Gastrocnemius medialis (tissue), 4 donors: ENCODE measurements around the gene BASP1. TPM values are rescaled to one million over a fixed set of nuclear protein-coding genes. Genes with fewer than 3 reads are reported as not detected.
"Not testable (repeated sequence)": the region's sequence is repeated elsewhere in the genome, so short reads cannot be mapped to it uniquely, and the experiment has no call there.

ENCODE experiments used
- ATAC-seq, 2 donors: fragments of 150-250 bp; one replicate each; pipeline ENCODE4 v1.9.1; 2016
- DNase-seq, 2 donors: peaks; one replicate each; pipeline ENCODE4 v3.0.0-alpha.2; 2019
- H3K27ac ChIP-seq, 4 donors: fragments of 200-600 bp; sonication (generic); 1 replicate in 1 of 4; 2 replicates in 3 of 4; pipeline ENCODE4 v1.5.1; 2016 to 2018; ENCODE audit warnings: mild to moderate bottlenecking in 2 of 4, moderate library complexity in 1 of 4
- H3K27me3 ChIP-seq, 3 donors: fragments of 200-600 bp; sonication (generic) in 2 of 3; 1 replicate in 1 of 3; 2 replicates in 2 of 3; pipeline versions ENCODE4 v1.5.1 to v1.6.0; 2016 to 2019; ENCODE audit warnings: mild to moderate bottlenecking in 1 of 3, moderate library complexity in 1 of 3
- H3K36me3 ChIP-seq, 2 donors: fragments of 200-600 bp; sonication (generic) in 1 of 2; one replicate each; pipeline ENCODE4 v1.5.1; 2017 to 2018
- H3K4me1 ChIP-seq, 2 donors: fragments of 200-600 bp; sonication (generic) in 1 of 2; one replicate each; pipeline ENCODE4 v1.5.1; 2016 to 2017; ENCODE audit warnings: mild to moderate bottlenecking in 2 of 2
- H3K4me3 ChIP-seq, 4 donors: fragments of 200-600 bp; sonication (generic) in 3 of 4; 1 replicate in 1 of 4; 2 replicates in 3 of 4; pipeline ENCODE4 v1.5.1; 2016 to 2019; ENCODE audit warnings: mild to moderate bottlenecking in 2 of 4
- H3K9me3 ChIP-seq, 3 donors: fragments of 200-600 bp; sonication (generic) in 2 of 3; 1 replicate in 1 of 3; 2 replicates in 2 of 3; pipeline ENCODE4 v1.5.1; 2016 to 2019
- POLR2A ChIP-seq, 2 donors: fragments of 450-650 bp; IDR thresholded peaks; one replicate each; pipeline ENCODE4 v1.6.1; 2017; ENCODE audit warnings: antibody characterized with exemption in 2 of 2, mild to moderate bottlenecking in 2 of 2, moderate library complexity in 2 of 2
- in situ Hi-C, 4 donors: fragments of 200-750 bp; cut with MboI; loops; one replicate each; pipeline versions ENCODE4 v1.15.0 to v1.8.0; 2017; ENCODE audit warnings: low sequenced_read_pairs in 4 of 4
- intact Hi-C: fragments of 100-400 bp; cut with DNase I; formaldehyde crosslinking; loops from one replicate; pipeline ENCODE4 v1.15.1; 2023; ENCODE audit warnings: low total_unique reads
- total RNA-seq, 4 donors: library from RNA; depleted of rRNA; stranded (reverse); fragments of >200 nt; gene quantifications; one replicate each; pipeline versions ENCODE4 v1.1.0 to v1.2.3, GENCODE V29; 2016
- TF ChIP-seq, protein P1 (sequence below), 5 experiments: fragments of 450-650 bp in 3 of 5; fragments of 200-600 bp in 2 of 5; sonication (generic) in 2 of 5; IDR thresholded peaks in 4 of 5; conservative IDR thresholded peaks in 1 of 5; 1 replicate in 4 of 5; 2 replicates in 1 of 5; pipeline ENCODE4 v1.5.1; 2016 to 2019; ENCODE audit warnings: antibody characterized with exemption in 5 of 5, mild to moderate bottlenecking in 3 of 5, moderate library complexity in 3 of 5

BASP1 gene
- total RNA-seq, 4 donors from 2014 or later, result 0.82 to 4.0 (median 4.0) TPM; not detected in 1

- in situ Hi-C loops (loop anchor here in 2 of 4 donors (25.0 kb wide), 2 partner anchors 1047 to 1072 kb away; no protein-coding TSS in a partner anchor), intact Hi-C loops (no loop called here)
- H3K27ac ChIP-seq, result no peak overlapping the region
- ATAC-seq (no peak), DNase-seq (no peak)
- no peaks in the 10 kb centered on the region for H3K4me1 ChIP-seq
- H3K27me3 ChIP-seq, result no peaks in the 10 kb centered on the region
- no peaks in the 10 kb centered on the region for H3K9me3 ChIP-seq
- H3K4me3 ChIP-seq, result no peak overlapping the region
- TF ChIP-seq POLR2A (IDR thresholded peaks at IDR 0.05), result no peak
- no peaks in the 10 kb centered on the region for H3K36me3 ChIP-seq
These were observed 22.5 kb downstream of the BASP1 start for GRCh38 chr5:17239953-17240352.

GRCh38 chr5:17240487-17240886, 23.1 kb downstream of the BASP1 start:
- Histone ChIP-seq H3K27me3 (no peaks in the 10 kb centered on the region), H3K36me3 (no peaks in the 10 kb centered on the region), H3K27ac (no peak overlapping the region), H3K9me3 (no peaks in the 10 kb centered on the region), H3K4me3 (no peak overlapping the region), H3K4me1 (no peaks in the 10 kb centered on the region)
- in situ Hi-C loops, result loop anchor here in 2 of 4 donors (25.0 kb wide), 2 partner anchors 1047 to 1072 kb away; no protein-coding TSS in a partner anchor
- DNase-seq (no peak), ATAC-seq (no peak)
- intact Hi-C loops, result no loop called here
- TF ChIP-seq, protein P1, sequence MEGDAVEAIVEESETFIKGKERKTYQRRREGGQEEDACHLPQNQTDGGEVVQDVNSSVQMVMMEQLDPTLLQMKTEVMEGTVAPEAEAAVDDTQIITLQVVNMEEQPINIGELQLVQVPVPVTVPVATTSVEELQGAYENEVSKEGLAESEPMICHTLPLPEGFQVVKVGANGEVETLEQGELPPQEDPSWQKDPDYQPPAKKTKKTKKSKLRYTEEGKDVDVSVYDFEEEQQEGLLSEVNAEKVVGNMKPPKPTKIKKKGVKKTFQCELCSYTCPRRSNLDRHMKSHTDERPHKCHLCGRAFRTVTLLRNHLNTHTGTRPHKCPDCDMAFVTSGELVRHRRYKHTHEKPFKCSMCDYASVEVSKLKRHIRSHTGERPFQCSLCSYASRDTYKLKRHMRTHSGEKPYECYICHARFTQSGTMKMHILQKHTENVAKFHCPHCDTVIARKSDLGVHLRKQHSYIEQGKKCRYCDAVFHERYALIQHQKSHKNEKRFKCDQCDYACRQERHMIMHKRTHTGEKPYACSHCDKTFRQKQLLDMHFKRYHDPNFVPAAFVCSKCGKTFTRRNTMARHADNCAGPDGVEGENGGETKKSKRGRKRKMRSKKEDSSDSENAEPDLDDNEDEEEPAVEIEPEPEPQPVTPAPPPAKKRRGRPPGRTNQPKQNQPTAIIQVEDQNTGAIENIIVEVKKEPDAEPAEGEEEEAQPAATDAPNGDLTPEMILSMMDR (IDR thresholded peaks at IDR 0.05 in 4 of 5, conservative IDR thresholded peaks at IDR 0.05 in 1 of 5), result no peak
- TF ChIP-seq POLR2A (IDR thresholded peaks at IDR 0.05), result no peak

DNA sequence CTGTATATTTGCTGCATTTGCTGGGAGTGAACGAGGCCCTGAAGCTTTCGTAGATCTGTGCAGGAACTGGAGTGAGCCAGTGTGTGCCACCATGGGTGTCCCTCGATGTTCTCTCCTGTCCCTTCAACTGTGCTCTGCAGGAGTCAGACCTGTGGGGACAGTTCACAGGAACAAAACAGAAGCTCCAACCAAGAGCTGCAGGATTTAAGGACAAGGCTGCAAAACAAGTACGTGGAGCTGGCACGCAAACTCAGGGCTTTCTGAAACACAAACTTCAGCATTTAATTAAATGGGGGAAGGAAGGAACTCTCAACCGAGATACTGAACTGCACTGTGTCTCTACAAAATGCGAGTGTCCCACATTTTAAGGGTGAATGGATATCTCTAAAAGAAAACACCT, 24.2 kb downstream of the BASP1 start:
- no peak for ATAC-seq
- intact Hi-C loops, result no loop called here
- in situ Hi-C loops, result loop anchor here in 2 of 4 donors (25.0 kb wide), 2 partner anchors 1046 to 1071 kb away; no protein-coding TSS in a partner anchor

GRCh38 chr5:17243287-17244063, 26.0 kb downstream of the BASP1 start:
- no peak for DNase-seq
- intact Hi-C loops, result no loop called here
- Histone ChIP-seq H3K27ac (no peak overlapping the region), H3K4me1 (no peaks in the 10 kb centered on the region), H3K27me3 (no peaks in the 10 kb centered on the region), H3K4me3 (no peak overlapping the region), H3K36me3 (no peaks in the 10 kb centered on the region), H3K9me3 (no peaks in the 10 kb centered on the region)
- in situ Hi-C loops, result loop anchor here in 2 of 4 donors (25.0 kb wide), 2 partner anchors 1044 to 1069 kb away; no protein-coding TSS in a partner anchor
- ATAC-seq, result no peak
- TF ChIP-seq, protein P1 (IDR thresholded peaks at IDR 0.05 in 4 of 5, conservative IDR thresholded peaks at IDR 0.05 in 1 of 5), result no peak
- no peak for TF ChIP-seq POLR2A (IDR thresholded peaks at IDR 0.05)

More for the DNA sequence above, 24.2 kb downstream of the BASP1 start:
- no peak for DNase-seq
- Histone ChIP-seq H3K27ac (no peak overlapping the region), H3K4me1 (no peaks in the 10 kb centered on the region), H3K27me3 (no peaks in the 10 kb centered on the region), H3K36me3 (no peaks in the 10 kb centered on the region), H3K4me3 (no peak overlapping the region), H3K9me3 (no peaks in the 10 kb centered on the region)
- no peak for TF ChIP-seq POLR2A (IDR thresholded peaks at IDR 0.05)
- TF ChIP-seq, protein P1 (IDR thresholded peaks at IDR 0.05 in 4 of 5, conservative IDR thresholded peaks at IDR 0.05 in 1 of 5), result no peak

GRCh38 chr5:17249029-17249634, 31.7 kb downstream of the BASP1 start:
- no peak for TF ChIP-seq POLR2A (IDR thresholded peaks at IDR 0.05)
- TF ChIP-seq, protein P1 (IDR thresholded peaks at IDR 0.05 in 4 of 5, conservative IDR thresholded peaks at IDR 0.05 in 1 of 5), result no peak
- in situ Hi-C loops (loop anchor here in 2 of 4 donors (25.0 kb wide), 2 partner anchors 1038 to 1063 kb away; no protein-coding TSS in a partner anchor), intact Hi-C loops (no loop called here)
- Histone ChIP-seq H3K4me1 (no peaks in the 10 kb centered on the region), H3K27ac (no peak overlapping the region), H3K36me3 (no peaks in the 10 kb centered on the region), H3K4me3 (no peak overlapping the region), H3K9me3 (no peaks in the 10 kb centered on the region), H3K27me3 (no peaks in the 10 kb centered on the region)
- DNase-seq (peak in 1 of 2 donors; percentile 15), ATAC-seq (peak; percentile 50 to 64)

- H3K4me1 ChIP-seq, DNase-seq, intact Hi-C loops, H3K36me3 ChIP-seq, H3K27me3 ChIP-seq, H3K27ac ChIP-seq, H3K9me3 ChIP-seq, ATAC-seq, H3K4me3 ChIP-seq: not testable (repeated sequence)
- in situ Hi-C loops, result loop anchor here in 2 of 4 donors (25.0 kb wide), 2 partner anchors 1037 to 1062 kb away; no protein-coding TSS in a partner anchor
These were observed 32.4 kb downstream of the BASP1 start for GRCh38 chr5:17249841-17250240.
